ENCODE measurements around the gene C5orf34.
"Not testable (repeated sequence)": the region's sequence is repeated elsewhere in the genome, so short reads cannot be mapped to it uniquely, and the experiment has no call there.

The C5orf34 gene

GRCh38 chr5:43515678-43516048 is 715 bp upstream of the C5orf34 start:
- no peak for DNase-seq (ENCODE audit: low read depth)

GRCh38 chr5:43514471-43514815 is 505 bp downstream of the C5orf34 start:
- no peak for DNase-seq (ENCODE audit: low read depth)

GRCh38 chr5:43514025-43514424 is 923 bp downstream of the C5orf34 start:
- DNase-seq (ENCODE audit: low read depth), result no peak

GRCh38 chr5:43511062-43511461 is 3.9 kb downstream of the C5orf34 start:
- not testable (repeated sequence) for DNase-seq (ENCODE audit: low read depth)

GRCh38 chr5:43498581-43498980 is 16.4 kb downstream of the C5orf34 start:
- DNase-seq (ENCODE audit: low read depth), result no peak

- DNase-seq (ENCODE audit: low read depth), result no peak
These were observed 17.4 kb downstream of the C5orf34 start for GRCh38 chr5:43497311-43498104.

GRCh38 chr5:43491326-43491725 is 23.6 kb downstream of the C5orf34 start:
- no peak for DNase-seq (ENCODE audit: low read depth)

GRCh38 chr5:43486353-43486752 is 28.6 kb downstream of the C5orf34 start:
- DNase-seq (ENCODE audit: low read depth), result no peak

- DNase-seq (ENCODE audit: low read depth), result no peak
These were observed 29.5 kb downstream of the C5orf34 start for GRCh38 chr5:43485406-43485805.

GRCh38 chr5:43484106-43484849 is 30.7 kb downstream of the C5orf34 start:
- DNase-seq (ENCODE audit: low read depth), result peak; percentile 72

GRCh38 chr5:43483298-43484105 is 31.4 kb downstream of the C5orf34 start, which contains the start of gene TMEM267:
TSS of gene TMEM267 (minus strand) at chr5:43483865. CDS start at chr5:43453969, 29,896 bp downstream.
- DNase-seq (ENCODE audit: low read depth), result peak; percentile 78

- no peak for DNase-seq (ENCODE audit: low read depth)
These were observed 32.3 kb downstream of the C5orf34 start for GRCh38 chr5:43482490-43483297.

- DNase-seq (ENCODE audit: low read depth), result no peak
These were observed 45.1 kb downstream of the C5orf34 start for GRCh38 chr5:43469671-43470391.

GRCh38 chr5:43467100-43467499 is 47.8 kb downstream of the C5orf34 start:
- no peak for DNase-seq (ENCODE audit: low read depth)

- not testable (repeated sequence) for DNase-seq (ENCODE audit: low read depth)
These were observed 49.5 kb downstream of the C5orf34 start for GRCh38 chr5:43465455-43465854.

- DNase-seq (ENCODE audit: low read depth), result no peak
These were observed 53.9 kb downstream of the C5orf34 start for GRCh38 chr5:43461066-43461465.

- DNase-seq (ENCODE audit: low read depth), result no peak
These were observed 58.4 kb downstream of the C5orf34 start for GRCh38 chr5:43456556-43456955.

GRCh38 chr5:43441575-43441974 is 73.4 kb downstream of the C5orf34 start:
- DNase-seq (ENCODE audit: low read depth), result not testable (repeated sequence)

- no peak for DNase-seq (ENCODE audit: low read depth)
These were observed 77.8 kb downstream of the C5orf34 start for GRCh38 chr5:43437062-43437660.
